GF-D8 (cell line): Measurements from ENCODE around the gene ARHGAP32.
"Not testable (repeated sequence)": the region's sequence is repeated elsewhere in the genome, so short reads cannot be mapped to it uniquely, and the experiment has no call there.

ENCODE experiments used
- DNase-seq: peaks from one replicate; lab custom pipeline; 2025; lab: John Stamatoyannopoulos, UW

ARHGAP32 gene

DNA sequence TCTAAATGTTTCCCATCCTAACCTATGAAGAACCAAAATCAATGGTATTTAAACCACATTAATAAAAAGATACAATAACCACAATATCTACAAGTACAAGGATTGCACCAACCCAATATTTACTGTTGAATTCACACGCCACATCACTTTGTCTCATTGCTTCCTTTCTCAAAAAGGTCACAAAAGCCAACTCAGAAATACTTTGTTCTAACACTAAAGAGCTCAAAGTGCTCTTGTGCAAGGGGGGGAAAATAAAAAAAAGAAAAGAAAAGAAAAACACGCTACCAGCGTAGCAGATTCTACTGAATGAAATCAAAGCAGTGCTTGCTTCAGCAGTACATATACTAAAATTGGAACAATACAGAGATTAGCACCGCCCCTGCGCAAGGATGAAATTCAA, 10.5 kb upstream of the ARHGAP32 start:
- DNase-seq, result no peak

DNA sequence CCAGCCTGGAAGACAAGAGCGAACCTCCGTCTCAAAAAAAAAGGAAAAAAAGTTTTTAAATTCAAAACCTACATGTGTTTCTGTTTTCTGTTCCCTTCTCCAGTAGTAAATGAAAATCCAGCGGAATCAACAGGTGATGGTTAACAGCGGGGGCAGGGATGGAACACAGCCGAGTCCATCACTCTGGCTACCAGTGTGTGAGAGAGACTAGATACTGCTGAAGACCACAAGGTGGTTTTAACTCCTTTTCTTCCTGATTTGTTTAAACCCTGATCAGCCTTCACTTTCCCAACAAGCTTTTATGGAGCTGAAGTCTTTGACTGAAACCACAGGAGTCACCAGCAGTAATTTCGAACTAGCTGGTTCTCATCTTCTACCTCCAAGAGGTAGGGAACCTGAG, 3.6 kb upstream of the ARHGAP32 start:
- DNase-seq, result no peak

GRCh38 chr11:129191649-129192048, 476 bp downstream of the ARHGAP32 start:
- DNase-seq, result no peak

- DNase-seq, result peak; percentile 69
These were observed 2.0 kb downstream of the ARHGAP32 start for GRCh38 chr11:129190087-129190486.

DNA sequence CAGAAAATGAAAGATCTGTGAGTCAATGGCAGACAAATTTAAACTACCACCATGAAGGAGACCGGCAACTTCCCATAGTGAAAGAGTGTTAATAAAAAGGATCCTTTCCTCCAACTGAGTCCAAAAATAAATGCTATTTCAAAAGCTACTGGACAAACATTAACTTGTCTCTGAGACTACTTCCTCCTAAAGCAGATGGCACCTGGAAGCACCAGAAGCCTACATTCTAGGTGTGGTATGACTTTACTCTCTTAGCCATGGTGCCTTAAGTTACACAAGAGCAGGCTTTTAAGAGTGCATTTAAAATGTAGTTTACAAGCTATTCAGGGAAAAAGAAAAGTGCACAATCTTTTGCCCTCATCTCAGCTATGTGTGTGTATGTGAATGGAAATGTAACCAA, 2.5 kb downstream of the ARHGAP32 start:
- peak; percentile 55 for DNase-seq

DNA sequence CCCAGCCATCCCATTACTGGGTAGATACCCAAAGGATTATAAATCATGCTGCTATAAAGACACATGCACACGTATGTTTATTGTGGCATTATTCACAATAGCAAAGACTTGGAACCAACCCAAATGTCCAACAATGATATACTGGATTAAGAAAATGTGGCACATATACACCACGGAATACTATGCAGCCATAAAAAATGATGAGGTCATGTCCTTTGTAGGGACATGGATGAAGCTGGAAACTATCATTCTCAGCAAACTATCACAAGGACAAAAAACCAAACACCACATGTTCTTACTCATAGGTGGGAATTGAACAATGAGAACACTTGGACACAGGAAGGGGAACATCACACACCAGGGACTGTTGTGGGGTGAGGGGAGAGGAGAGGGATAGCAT, 7.0 kb downstream of the ARHGAP32 start:
- not testable (repeated sequence) for DNase-seq

DNA sequence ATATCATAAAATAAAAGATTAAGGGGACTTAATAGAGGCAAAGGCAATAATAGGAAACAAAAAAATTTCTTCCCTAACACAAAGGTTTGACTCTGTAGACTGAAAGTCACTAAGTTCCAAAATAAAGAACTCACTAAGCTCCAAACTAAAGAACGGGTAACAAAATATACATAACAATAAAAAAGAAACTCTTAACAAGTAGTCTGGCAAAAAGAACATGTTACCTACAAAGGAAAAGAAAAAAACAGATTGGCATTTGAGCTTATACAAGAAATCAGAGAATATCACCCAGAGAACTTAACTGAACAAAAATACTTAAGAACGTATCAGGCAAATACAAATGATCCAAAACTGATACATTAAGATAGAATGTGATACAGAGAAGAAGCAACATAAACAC, 7.5 kb downstream of the ARHGAP32 start:
- no peak for DNase-seq

GRCh38 chr11:129167315-129167714, 24.8 kb downstream of the ARHGAP32 start:
- DNase-seq, result no peak

DNA sequence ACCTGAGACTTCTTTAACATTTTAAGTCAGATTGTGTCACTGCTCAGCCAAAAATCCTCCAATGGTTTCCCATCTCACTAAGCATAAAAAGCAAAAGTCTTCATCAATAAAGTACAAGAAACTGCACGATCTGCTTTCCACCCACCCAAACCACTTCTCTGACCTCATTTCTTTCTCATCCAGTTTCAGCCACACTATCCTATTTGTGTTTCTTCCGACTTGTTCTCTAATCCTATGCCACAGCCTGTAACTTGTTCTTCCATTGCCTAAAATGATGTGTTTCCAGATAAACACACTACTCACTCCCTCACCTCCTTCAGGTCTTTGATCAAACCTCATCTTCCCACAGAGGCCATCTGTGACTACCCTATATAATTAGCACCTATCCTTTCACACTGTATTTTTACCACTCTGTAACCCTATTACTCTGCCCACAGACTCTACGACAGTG, 28.4 kb downstream of the ARHGAP32 start:
- no peak for DNase-seq

DNA sequence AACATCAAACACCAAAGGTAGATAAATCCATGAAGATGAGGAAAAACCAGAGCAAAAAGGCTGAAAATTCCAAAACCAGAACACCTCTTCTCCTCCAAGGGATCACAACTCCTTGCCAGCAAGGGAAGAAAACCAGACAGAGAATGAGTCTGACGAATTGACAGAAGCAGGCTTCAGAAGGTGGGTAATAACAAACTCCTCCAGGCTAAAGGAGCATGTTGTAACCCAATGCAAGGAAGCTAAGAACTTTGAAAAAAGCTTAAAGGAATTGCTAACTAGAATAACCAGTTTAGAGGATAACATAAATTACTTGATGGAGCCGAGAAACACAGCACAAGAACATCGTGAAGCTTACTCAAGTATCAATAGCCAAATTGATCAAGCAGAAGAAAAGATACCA, 35.0 kb downstream of the ARHGAP32 start:
- not testable (repeated sequence) for DNase-seq

DNA sequence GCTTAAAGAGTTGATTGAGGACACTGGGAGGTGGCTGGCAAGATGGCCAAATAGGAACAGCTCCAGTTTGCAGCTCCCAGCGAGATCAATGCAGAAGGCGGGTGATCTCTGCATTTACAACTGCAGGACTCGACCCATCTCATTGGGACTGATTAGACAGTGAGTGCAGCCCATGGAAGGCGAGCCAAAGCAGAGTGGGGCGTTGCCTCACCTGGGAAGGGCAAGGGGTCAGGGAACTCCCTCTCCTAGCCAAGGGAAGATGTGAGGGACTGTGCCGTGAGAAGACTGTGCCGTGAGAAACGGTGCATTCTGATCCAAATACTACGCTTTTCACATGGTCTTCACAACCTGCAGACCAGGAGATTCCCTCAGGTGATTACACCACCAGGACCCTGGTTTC, 36.4 kb downstream of the ARHGAP32 start:
- DNase-seq, result no peak

GRCh38 chr11:129148487-129148886, 43.6 kb downstream of the ARHGAP32 start:
- no peak for DNase-seq

GRCh38 chr11:129146191-129146590, 45.9 kb downstream of the ARHGAP32 start:
- DNase-seq, result no peak

DNA sequence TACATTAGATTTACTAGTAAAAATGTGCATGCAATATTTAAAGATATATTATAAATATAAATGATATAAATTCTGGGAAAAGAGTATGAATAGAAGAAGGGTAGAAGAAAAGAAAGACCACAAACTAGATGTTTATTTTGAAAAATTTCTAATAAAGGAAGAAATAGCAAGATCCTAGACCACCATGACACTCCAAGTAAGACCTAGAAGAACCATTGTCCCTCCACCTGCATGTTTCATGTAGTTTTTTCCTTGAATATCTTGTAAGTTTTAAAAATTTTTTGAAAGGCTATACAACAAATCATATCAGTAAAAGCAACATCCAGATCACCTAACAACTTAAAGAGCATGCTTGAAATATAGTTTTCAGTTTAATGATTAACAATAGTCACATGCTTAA, 46.8 kb downstream of the ARHGAP32 start:
- DNase-seq, result no peak

DNA sequence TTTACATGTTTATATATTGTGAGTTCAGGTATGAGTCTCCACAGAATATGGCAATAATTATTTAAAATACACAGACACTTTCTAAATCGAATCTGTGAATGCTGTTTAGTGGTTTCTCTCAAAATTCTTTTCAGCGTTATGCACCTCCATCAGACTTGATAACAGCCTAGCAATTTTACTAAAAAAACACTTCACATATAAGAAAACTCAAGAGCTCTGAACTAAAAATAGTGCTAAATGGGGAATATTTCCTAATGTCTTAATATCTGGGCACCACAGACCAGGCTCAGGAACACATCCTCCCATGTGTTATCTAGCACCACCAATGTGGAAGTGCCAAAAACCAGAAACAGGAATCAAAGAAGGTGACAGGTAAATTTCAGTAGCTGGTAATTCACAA, 47.9 kb downstream of the ARHGAP32 start:
- no peak for DNase-seq

DNA sequence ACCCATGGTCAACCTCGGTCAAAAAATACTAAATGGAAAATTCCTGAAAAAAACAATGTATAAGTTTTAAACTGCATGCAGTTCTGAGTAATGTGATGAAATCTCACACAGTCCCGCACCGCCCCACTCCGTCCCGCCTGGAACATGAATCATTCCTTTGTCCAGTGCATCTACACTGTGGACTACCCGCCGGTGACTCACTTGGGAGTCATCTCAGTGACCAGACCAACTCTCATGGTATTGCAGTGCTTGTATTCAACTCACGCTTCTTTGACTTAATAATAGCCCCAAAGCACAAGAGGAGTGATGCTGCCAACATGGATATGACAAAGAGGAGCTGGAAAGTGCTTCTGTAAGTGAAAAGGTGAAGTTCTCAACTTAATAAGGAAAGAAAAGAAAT, 48.8 kb downstream of the ARHGAP32 start:
- DNase-seq, result no peak

DNA sequence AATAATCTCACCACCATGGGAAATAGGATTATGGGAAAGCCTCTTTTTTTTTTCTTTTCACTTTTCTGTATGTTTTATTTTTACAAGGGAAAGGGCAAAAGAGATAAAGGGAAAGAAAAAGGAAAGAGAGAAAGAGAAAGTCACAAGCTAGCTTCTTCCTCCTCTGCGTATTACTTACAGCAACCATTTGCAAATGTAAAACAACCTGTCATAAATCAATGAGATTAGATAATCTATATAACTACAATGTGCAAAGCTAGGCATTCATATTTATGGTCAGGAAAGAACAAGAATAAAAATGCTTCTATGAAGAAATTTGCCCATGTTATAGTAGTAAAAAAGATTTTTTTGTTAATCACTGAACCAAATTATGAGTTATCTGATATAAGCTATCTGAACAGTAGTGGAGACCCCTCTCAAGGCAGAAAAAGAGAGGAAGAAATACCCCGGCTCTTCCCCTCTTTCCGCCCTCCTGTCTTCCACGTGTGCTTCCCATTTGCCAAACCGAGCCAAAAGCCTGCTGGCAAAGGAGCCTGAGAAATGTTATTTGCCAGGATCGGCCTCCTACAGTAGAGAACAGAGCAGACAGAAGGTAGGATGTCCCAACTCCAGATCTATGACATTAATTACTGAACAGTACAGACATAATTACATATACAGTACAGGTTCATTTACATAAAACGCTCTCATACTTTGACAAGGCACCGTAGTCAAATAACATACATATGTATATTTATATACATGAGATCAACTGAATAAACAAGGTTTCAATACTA, 50.2 kb downstream of the ARHGAP32 start:
- DNase-seq, result no peak

DNA sequence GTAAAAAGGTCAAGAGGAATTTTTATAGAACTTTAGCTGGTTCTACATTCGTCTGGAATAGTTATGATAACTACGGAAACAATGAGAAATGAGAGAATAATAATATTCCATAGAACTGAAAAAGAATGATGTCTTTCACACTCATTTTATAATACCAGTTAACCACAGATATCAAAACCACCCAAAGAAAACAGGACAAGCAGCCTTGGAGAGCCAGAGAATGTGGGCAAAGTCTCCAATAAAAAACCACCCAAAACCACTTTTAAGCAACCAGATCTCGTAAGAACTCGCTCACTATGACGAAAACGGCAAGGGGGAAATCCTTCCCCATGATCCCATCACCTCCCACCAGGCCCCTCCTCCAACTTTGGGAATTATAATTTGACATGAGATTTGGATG, 60.8 kb downstream of the ARHGAP32 start:
- DNase-seq, result no peak

GRCh38 chr11:129128881-129129620, 63.1 kb downstream of the ARHGAP32 start:
- not testable (repeated sequence) for DNase-seq

DNA sequence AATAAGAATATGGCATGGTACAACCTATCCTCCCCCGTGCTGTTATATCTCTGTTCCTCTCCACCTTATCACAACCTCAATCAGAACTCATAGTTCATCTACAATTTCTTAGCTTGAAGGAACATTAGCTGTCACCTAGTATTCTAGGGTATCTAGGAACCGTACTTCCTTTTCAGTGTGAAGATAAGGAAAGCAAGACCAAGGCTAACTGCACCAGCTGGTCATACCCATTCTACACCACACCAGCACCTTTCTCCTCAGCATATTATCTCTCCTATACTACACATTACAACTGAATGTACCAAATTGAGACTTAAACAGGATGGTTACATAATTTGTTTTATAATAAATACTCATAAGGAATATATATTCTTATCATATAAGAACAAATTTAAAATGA, 73.1 kb downstream of the ARHGAP32 start:
- DNase-seq, result peak; percentile 70

DNA sequence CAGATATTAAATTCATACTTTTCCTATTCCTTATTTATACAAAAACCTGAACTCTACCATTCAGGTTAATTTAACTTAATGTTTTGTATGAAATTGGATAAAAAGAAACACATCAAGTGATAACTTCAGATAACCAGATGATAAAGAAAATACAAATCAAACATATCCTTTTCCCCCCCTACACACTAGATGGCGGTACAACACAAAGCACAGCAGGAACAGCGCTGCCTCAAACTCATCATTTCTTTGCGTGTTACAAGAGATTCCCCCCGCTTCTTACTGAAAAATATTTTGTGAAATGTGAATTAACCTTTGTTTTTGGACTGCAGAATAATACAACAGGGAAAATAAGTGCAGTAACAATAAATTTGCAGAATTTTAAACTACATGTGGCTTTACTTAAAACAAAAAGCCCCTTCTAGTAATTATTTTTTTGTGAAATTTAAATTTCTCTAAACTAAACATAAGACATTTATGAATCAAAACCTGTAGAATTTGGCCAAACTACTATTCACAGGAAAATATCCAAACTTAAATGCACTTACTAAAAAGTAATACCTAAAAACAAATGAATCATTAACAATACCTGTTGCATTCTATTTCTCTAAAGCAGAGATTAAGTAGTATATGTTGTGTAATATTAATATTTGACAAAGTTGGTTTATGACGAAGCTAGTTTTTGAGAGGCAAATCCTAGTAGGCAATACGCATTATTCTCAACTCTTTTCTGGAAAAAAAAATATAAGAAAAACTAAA, 74.4 kb downstream of the ARHGAP32 start:
- DNase-seq, result peak; percentile 80

- no peak for DNase-seq
These were observed 76.2 kb downstream of the ARHGAP32 start for GRCh38 chr11:129115652-129116586.
